CD4-positive, alpha-beta T cell (primary cell): ENCODE data around the gene TNFRSF17. TPM values are rescaled to one million over a fixed set of nuclear protein-coding genes. Genes with fewer than 3 reads are reported as not detected.

Source experiments
- ATAC-seq: fragments of 200-7000 bp; cut with Tn5 transposase; one replicate; pipeline ENCODE4 v1.10.0; 2022; ENCODE audit warnings: mild to moderate bottlenecking; ENCODE audit not compliant: poor library complexity
- CTCF ChIA-PET: fragments of 350-600 bp; sonication (Branson Sonifier 250); formaldehyde crosslinking; loops from one replicate; lab custom pipeline; 2021; ENCODE audit warnings: antibody characterized with exemption, inconsistent platforms; lab: Charles Lee
- POLR2A ChIA-PET: fragments of 350-600 bp; sonication (Branson Sonifier 250); formaldehyde crosslinking; loops from one replicate; lab custom pipeline; 2021; ENCODE audit warnings: antibody characterized with exemption, inconsistent platforms; lab: Charles Lee
- DNase-seq, 14 experiments: peaks; one replicate each; pipeline ENCODE4 v3.0.0-alpha.2; 2013 to 2020; ENCODE audit warnings: mixed read lengths in 2 of 14
- H3K27ac ChIP-seq, 2 donors: one replicate each; pipeline versions ENCODE4 v1.5.1 to v1.7.0; 2013; ENCODE audit warnings: low read length in 2 of 2, low read depth in 1 of 2, mild to moderate bottlenecking in 1 of 2
- H3K27me3 ChIP-seq, 2 experiments: 1 replicate in 1 of 2; 2 replicates in 1 of 2; pipeline versions ENCODE4 v1.6.1 to v1.7.0; 2013; ENCODE audit warnings: low read length in 2 of 2, control low read depth in 1 of 2, mild to moderate bottlenecking in 1 of 2, moderate library complexity in 1 of 2; ENCODE audit not compliant: insufficient read depth in 2 of 2, control insufficient read depth in 1 of 2
- H3K36me3 ChIP-seq: one replicate; pipeline ENCODE4 v1.6.1; 2013; ENCODE audit warnings: low read length, control low read depth; ENCODE audit not compliant: insufficient read depth
- H3K4me1 ChIP-seq: one replicate; pipeline ENCODE4 v1.6.1; 2013; ENCODE audit warnings: low read length, control low read depth; ENCODE audit not compliant: insufficient read depth
- H3K4me3 ChIP-seq: one replicate; pipeline ENCODE4 v1.5.1; 2013; ENCODE audit warnings: mild to moderate bottlenecking, low read length, moderate library complexity
- H3K9me3 ChIP-seq, 2 experiments: 1 replicate in 1 of 2; 2 replicates in 1 of 2; pipeline versions ENCODE4 v1.6.1 to v1.7.0; 2013; ENCODE audit warnings: low read length in 2 of 2, mild to moderate bottlenecking in 2 of 2, control low read depth in 1 of 2, moderate library complexity in 1 of 2; ENCODE audit not compliant: control insufficient read depth in 1 of 2, insufficient read depth in 1 of 2
- H3K27ac Mint-ChIP-seq: one replicate; pipeline ENCODE4 v1.8.0; 2020; ENCODE audit warnings: mixed read lengths
- H3K27me3 Mint-ChIP-seq: one replicate; pipeline ENCODE4 v1.8.0; 2021; ENCODE audit warnings: mixed read lengths
- H3K36me3 Mint-ChIP-seq: one replicate; pipeline ENCODE4 v1.8.0; 2021; ENCODE audit warnings: low read depth, mixed read lengths
- H3K4me1 Mint-ChIP-seq: one replicate; pipeline ENCODE4 v1.8.0; 2021; ENCODE audit warnings: low read depth, mixed read lengths
- H3K4me3 Mint-ChIP-seq: one replicate; pipeline ENCODE4 v1.8.0; 2020; ENCODE audit warnings: mild to moderate bottlenecking, mixed read lengths
- H3K9me3 Mint-ChIP-seq: one replicate; pipeline ENCODE4 v1.8.0; 2020; ENCODE audit warnings: mixed read lengths
- intact Hi-C, 2 experiments: fragments of 100-400 bp; cut with DNase I in 1 of 2; cut with micrococcal nuclease in 1 of 2; formaldehyde crosslinking; loops; one replicate each; pipeline versions ENCODE4 v1.15.1 to v1.9.0; 2023 to 2025; cut with DNase I, micrococcal nuclease
- polyA plus RNA-seq, 2 donors: library from polyadenylated mRNA; unstranded; fragments of 120-200 nt; gene quantifications; one replicate each; pipeline ENCODE4 v1.2.1, GENCODE V29; 2013
- total RNA-seq, 174 experiments: library from RNA in 2 of 174; stranded (reverse) in 2 of 174; gene quantifications; one replicate each; pipeline ENCODE4 v1.2.3 and lab custom pipeline; 2021 to 2026
- TF ChIP-seq, protein P1 (sequence below): fragments of 200-600 bp; IDR thresholded peaks from one replicate; pipeline ENCODE4 v1.8.0; 2022; ENCODE audit warnings: antibody characterized with exemption, mild to moderate bottlenecking

The TNFRSF17 gene
- total RNA-seq: not detected
- 0.30 TPM for polyA plus RNA-seq (2013, experiment 1 of 2)
- polyA plus RNA-seq (2013, experiment 2 of 2): 0.11 TPM
- 0 to 1.5 (median 0) reads per million in 172 experiments for total RNA-seq (lab: John Stamatoyannopoulos, UW)

DNA sequence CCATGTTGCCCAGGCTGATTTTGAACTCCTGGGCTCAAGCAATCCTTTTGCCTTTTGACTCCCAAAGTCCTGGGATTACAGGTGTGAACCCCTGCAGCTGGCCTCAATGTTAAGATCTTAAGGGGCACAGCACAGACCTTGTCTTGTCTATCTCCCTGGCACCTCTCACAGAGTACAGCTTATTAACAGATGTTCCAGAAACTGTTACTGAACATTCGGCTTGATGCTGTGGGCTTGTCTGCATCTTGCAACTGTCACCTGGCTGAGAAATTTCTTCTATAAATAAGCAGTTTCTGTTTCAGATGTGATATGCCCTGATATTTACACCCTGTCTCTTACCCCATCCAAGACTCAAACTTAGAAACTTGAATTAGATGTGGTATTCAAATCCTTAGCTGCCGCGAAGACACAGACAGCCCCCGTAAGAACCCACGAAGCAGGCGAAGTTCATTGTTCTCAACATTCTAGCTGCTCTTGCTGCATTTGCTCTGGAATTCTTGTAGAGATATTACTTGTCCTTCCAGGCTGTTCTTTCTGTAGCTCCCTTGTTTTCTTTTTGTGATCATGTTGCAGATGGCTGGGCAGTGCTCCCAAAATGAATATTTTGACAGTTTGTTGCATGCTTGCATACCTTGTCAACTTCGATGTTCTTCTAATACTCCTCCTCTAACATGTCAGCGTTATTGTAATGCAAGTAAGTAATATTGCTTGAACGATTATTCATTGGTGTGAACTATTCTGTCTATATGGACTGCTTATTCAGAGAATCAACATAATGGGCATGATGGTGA is at the start of gene TNFRSF17:
TSS of gene TNFRSF17 (plus strand) at position 450 of the 791 bp plus-strand sequence. CDS start at position 565, 115 bp downstream.
- Mint-ChIP-seq H3K4me1 (no peaks in the 10 kb centered on the region), H3K9me3 (no peaks in the 10 kb centered on the region), H3K27me3 (no peaks in the 10 kb centered on the region), H3K4me3 (no peak within 1 kb of the TSS), H3K36me3 (no peaks in the 10 kb centered on the region), H3K27ac (no peak within 1 kb of the TSS)
- Histone ChIP-seq H3K27ac (no peak within 1 kb of the TSS), H3K4me3 (no peak within 1 kb of the TSS), H3K27me3 (no peaks in the 10 kb centered on the region), H3K9me3 (no peaks in the 10 kb centered on the region), H3K36me3 (peaks cover 3% of the 10 kb centered on the region), H3K4me1 (no peaks in the 10 kb centered on the region)
- POLR2A ChIA-PET: interaction anchor here (1.4 kb wide), 1 partner anchor 12 kb away, joined by 3 read pairs; the partner anchor contains the start of gene SNX29
- DNase-seq (no peak), ATAC-seq (no peak)
- CTCF ChIA-PET: no interaction called here
- intact Hi-C loops: no loop called here
- TF ChIP-seq, protein P1, sequence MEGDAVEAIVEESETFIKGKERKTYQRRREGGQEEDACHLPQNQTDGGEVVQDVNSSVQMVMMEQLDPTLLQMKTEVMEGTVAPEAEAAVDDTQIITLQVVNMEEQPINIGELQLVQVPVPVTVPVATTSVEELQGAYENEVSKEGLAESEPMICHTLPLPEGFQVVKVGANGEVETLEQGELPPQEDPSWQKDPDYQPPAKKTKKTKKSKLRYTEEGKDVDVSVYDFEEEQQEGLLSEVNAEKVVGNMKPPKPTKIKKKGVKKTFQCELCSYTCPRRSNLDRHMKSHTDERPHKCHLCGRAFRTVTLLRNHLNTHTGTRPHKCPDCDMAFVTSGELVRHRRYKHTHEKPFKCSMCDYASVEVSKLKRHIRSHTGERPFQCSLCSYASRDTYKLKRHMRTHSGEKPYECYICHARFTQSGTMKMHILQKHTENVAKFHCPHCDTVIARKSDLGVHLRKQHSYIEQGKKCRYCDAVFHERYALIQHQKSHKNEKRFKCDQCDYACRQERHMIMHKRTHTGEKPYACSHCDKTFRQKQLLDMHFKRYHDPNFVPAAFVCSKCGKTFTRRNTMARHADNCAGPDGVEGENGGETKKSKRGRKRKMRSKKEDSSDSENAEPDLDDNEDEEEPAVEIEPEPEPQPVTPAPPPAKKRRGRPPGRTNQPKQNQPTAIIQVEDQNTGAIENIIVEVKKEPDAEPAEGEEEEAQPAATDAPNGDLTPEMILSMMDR: no peak

DNA sequence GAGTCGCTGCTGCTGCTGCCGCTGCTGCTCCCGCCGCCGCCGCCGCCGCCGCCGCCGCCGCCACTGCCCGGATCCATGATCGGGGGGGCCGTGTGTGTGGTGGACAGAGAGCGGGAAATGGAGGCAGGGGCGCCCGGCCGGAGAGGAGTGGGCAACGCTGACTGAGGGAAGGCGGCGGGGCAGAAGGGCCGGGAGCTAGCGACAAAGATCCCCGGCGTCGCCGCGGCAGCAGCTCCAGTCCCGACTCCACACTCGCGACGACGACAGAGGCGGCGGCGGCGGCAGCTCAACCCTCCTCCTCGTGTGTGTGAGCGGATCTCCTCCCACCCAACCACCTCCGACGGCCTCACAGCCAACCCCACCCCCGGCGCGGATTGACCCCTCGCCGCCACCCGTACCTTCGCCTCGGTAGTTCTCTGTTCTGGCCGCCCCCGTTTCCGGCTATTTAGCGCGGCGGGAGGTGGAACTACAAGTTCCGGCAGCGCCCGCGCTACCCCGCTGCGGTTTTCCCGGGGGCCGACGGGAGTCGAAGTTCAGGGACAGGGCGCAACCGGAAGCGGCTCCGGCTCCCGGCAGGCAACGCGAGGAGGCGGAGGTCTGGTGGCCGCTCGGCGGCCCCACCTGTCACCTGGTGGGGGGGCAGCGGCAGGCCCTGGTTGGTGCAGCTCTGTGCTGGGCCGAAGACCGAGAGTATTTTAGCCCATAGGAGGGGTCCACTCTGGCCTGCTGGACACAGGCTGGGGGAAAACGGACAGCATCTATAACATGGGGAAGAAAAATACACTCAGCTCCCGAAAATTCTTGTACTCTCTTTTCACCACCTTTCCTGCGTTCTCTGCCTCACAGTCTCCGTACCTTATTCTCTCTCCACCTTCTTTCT is 49.1 kb upstream of the TNFRSF17 start, which contains the start of gene GSPT1:
TSS of gene GSPT1 (minus strand) at position 313 of the 880 bp plus-strand sequence. CDS start at position 77, 236 bp downstream.
- Mint-ChIP-seq H3K36me3 (peaks cover 32% of the 10 kb centered on the region), H3K4me3 (peak within 1 kb of the TSS; percentile 98), H3K9me3 (no peaks in the 10 kb centered on the region), H3K27me3 (no peaks in the 10 kb centered on the region), H3K27ac (peak within 1 kb of the TSS; percentile 98), H3K4me1 (peaks cover 33% of the 10 kb centered on the region)
- ATAC-seq: peak; percentile 84
- intact Hi-C loops: loop anchor here in 1 of 2 experiments (1.0 to 10.0 kb wide), 6 partner anchors 60 to 974 kb away; partner anchors contain the start of genes CLEC16A, DEXI, RSL1D1 and SNX29
- POLR2A ChIA-PET: interaction anchor here (0.6 to 1.7 kb wide), 14 partner anchors 9 to 974 kb away, joined by 3 to 13 read pairs (median 4); partner anchors contain the start of genes DEXI, RSL1D1, TXNDC11 and ZC3H7A
- Histone ChIP-seq H3K9me3 (no peaks in the 10 kb centered on the region), H3K4me1 (peaks cover 32% of the 10 kb centered on the region), H3K27ac (peak within 1 kb of the TSS; percentile 84 to 86), H3K27me3 (peaks cover 0 to 2% of the 10 kb centered on the region in 2 experiments), H3K4me3 (peak within 1 kb of the TSS; percentile 82), H3K36me3 (no peaks in the 10 kb centered on the region)
- TF ChIP-seq, protein P1: no peak
- DNase-seq: peak; percentile 98 to 99 (median 99)
- CTCF ChIA-PET: interaction anchor here (0.6 to 1.5 kb wide), 2 partner anchors 61 to 119 kb away, joined by 3 to 4 read pairs; partner anchors contain the start of genes SNX29 and ZC3H7A
